HG03139 (cell line): ENCODE data around the gene LCMT1.
"Not testable (repeated sequence)": the region's sequence is repeated elsewhere in the genome, so short reads cannot be mapped to it uniquely, and the experiment has no call there.

Source experiments
- ATAC-seq: cut with Tn5 transposase; IDR thresholded peaks from one replicate; pipeline ENCODE4 v1.9.1; 2021; ENCODE audit not compliant: unreplicated experiment

The LCMT1 gene

DNA sequence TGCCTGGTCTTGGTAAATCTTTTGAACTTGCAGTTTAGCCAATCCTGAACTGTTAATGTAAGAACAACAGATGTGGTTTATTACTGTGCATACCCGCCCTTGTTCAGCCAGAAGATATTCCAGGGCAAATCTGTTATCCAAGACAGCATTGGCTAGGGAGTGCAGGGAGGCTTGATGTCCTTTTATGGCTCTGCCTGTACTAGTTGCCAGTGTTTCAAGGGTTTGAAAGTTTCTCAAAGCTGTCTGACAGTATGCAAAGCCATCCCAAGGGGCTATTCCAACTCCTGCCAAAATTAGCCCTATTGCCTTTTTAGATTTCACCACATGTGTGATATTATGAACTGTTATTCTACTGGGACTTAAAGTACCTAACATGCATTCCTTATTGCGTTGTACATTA, 30.1 kb downstream of the LCMT1 start:
- ATAC-seq = no peak

GRCh38 chr16:25143928-25144327, 32.4 kb downstream of the LCMT1 start:
- no peak for ATAC-seq

DNA sequence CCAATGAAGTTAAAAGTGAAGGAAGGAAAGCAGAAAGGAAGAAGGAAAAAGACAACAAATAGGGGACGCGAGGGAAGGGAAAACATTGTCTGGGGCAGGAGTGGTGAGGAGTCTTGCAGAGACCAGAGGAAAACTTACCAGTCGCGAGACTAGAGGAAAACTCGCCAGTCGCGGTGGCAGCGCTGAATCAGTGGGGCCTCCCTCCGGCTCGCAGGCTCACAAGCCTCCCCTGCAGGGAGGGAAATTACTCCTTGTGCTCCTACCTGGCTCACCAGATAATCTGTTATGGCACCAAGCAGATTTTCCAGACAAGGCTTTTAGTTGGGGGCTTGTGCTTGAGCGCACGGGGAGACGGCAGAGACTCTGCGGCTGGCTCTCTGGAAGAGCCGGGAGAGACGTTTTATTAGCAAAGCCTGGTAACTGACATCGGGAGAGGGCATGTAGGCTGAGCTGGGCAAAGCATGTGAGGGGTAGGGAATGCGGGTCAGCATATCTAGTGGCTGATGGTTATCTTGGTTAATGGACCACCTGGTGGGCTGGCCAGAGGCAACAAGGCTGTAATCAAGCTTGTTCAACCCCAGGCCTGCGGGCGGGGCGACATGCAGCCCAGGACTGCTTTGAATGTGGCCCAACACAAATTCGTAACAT, 37.1 kb downstream of the LCMT1 start:
- no peak for ATAC-seq

GRCh38 chr16:25151996-25152395, 40.5 kb downstream of the LCMT1 start:
- no peak for ATAC-seq

DNA sequence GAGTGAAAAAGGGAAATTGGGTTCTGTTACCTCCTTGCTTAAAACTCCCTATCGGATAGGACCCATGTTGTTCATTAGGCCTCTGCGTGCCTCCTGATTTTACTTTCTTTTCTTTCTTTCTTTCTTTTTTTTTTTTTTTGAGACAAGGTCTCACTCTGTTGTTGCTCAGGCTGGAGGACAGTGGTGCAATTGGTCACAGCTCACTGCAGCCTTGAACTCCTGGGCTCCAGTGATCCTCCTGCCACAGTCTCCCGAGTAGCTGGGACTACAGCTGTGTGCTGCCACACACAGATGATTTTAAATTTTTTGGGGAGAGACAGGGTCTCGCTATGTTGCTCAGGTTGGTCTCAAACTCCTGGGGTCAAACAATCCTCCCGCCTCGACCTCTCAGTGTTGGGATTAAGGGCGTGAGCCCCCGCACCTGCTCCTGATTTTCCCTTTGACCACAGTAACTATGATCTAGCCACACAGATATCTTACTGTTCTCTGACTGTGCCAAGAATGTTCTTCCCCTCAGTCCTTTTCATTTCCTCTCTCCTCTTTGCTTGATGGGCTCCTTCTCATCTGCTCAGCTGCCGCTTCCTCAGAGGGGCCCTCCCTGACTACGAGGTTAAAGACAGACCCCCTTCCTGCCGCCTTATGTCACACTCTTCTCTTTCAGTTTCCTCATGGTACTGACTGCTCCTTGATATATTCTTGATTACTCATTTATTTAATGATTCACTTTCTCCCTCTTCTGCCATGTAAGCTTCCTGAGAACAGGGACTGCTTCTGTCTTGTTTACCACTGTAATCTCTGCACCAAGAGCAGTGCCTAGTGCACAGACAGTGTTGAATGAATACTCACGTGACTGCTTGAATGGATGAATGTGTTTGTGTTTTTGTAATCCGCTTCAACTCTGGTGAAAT, 44.3 kb downstream of the LCMT1 start:
- ATAC-seq = no peak

GRCh38 chr16:25157271-25157875, 45.8 kb downstream of the LCMT1 start:
- no peak for ATAC-seq

DNA sequence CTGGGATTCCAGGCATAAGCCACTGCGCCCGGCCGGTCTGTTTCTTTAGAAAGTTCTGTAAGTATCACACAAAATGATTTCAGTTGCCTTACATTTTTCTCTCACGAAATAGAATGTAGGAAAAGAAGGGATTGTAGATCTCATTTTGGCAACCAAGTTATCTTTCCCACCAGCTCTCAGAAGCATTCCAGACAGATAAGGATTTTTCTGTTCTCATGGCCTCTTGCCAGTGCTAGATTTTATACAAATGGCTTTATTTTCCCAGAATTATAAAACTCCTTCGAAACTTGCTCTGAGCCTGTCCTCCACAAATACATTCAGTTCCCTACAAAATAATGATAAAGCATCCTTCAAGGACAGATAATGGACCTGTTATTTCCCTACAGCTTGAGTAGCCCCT, 46.9 kb downstream of the LCMT1 start:
- no peak for ATAC-seq

DNA sequence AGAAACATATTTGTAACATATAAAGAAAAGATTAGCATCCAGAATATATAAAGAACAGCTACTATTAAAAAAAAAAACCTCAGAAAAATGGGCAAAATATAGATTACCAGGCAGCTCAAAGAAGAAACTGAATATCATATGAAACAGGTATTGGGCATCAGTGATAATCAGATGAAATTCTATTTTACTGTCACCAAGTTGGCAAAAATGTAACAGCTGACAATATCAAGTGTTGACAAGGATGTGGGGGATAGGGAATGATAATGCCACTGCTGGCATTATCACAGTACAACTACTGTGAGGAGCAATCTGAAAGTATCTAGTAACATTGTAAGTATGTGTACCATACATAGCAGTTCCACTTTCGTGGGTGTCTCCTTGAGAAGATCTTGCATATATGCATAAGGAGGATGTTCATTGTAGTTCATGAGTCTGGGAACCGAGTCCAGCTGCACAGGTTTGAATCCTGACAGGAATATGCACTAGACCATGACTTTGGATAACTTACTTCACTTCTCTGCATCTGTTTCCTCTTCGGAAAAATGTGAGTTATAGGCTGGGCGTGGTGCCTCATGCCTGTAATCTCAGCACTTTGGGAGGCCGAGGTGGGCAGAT, 50.3 kb downstream of the LCMT1 start:
- no peak for ATAC-seq

DNA sequence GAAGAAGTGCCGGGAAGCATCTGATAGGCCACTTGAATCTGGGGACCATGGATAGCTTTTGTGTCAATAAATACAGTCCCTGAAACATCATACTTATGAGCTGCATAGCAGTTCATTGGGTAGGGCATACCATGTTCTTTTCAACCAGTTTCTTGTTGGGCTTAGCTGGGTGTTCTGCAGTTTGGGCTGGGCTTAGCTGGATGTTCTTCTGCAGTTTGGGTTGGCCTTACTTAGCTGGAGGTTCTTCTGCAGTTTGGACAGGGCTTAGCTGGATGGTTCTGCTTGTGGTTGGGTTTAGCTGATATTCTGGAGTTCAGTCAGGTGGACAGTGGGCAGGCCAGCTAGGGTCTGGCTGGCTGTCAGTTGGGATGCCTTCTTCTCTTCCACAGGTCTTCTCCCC, 52.1 kb downstream of the LCMT1 start:
- no peak for ATAC-seq

GRCh38 chr16:25165284-25165683, 53.7 kb downstream of the LCMT1 start:
- no peak for ATAC-seq

DNA sequence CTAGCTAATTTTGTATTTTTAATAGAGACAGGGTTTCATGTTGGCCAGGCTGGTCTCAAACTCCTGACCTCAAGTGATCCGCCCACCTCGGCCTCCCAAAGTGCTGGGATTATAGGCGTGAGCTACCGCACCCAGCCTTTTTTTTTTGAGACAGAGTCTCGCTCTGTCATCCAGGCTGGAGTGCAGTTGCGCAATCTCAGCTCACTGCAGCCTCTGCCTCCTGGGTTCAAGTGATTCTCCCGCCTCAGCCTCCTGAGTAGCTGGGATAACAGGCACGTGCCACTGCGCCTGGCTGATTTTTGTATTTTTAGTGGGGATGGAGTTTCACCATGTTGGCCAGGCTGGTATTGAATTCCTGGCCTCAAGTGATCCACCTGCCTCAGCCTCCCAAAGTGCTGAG, 56.4 kb downstream of the LCMT1 start:
- not testable (repeated sequence) for ATAC-seq

DNA sequence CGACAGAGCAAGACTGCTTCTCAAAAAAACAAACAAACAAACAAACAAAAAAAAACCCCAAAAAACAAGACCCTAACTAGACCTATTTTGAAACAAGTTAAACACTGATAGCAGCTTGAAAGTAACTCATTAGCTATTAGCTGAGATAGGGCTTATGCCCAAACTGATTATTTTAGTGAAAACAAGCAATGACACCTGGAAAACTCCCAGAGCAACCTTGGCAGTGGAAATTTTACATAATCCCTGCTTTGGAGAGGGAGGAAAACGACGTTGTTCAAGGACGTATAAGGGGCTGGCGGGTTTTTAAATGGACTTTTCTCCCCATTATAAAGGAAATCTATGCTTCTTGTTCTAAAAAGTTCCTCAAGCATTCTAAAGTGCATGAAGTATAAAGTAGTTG, 59.8 kb downstream of the LCMT1 start:
- no peak for ATAC-seq

DNA sequence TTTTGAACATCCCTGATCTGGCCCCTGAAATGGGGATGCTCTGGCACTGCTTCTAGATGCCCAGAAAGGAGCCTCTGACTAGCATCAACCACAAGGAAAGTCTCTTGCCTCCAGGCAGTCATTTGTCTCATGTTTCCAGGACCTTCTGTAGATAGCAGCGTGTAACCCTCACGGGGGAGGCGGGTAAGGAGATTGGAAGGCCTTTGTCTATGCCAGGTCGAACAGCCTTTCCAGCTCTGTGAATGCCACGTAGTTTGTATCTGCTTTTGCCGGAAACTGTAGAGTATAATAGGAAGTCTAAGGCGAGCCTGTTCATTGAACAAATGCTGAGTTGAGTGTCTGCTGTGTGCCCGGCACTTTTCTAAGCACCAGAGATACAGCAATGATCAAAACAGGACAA, 61.3 kb downstream of the LCMT1 start:
- no peak for ATAC-seq

- no peak for ATAC-seq
These were observed 62.7 kb downstream of the LCMT1 start for GRCh38 chr16:25174285-25174684.

GRCh38 chr16:25176136-25176535, 64.6 kb downstream of the LCMT1 start:
- ATAC-seq = no peak

- no peak for ATAC-seq
These were observed 65.9 kb downstream of the LCMT1 start for GRCh38 chr16:25177512-25177830.

DNA sequence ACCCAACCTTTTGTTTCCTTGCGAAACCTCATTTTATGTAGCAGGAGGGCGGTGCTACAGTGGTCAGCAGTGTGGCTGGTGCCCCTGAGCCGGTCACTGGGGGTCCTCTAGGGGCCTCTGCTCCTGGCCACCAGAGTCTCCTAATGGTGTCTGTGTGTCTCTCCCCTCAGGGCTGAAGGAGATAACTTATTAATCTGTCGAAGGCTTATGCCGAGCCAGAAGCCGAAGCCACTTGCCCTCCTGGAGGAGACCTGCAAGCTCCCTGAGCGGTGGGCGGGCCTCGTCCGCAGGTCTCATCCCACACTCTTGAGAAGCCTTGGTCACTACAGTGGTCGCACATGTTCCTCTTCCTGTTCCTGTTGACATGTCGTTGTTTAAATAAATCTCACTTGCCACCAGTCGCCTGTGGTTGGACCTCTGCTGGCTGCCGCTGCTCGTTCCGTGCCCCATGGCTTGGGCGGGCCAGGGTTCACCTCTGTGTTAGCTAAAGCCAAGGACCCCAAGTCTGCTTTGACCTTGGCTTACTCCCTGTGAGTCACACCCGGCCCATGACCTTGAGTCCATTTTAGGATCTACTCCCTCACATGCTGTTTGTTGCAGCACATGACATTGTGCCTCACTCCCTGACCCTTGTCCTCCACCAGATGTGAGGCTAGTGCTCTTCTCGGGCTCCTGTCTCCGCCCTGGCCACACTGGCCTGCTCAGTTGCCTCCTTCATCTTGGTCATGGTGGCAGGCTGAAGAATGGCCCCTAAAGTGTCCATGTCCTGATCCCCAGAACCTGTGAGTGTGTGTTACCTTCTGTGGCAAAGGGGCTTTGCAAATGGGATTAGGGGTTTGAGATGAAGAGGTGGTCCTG, 66.5 kb downstream of the LCMT1 start:
- no peak for ATAC-seq

GRCh38 chr16:25181236-25181635, 69.7 kb downstream of the LCMT1 start:
- ATAC-seq = not testable (repeated sequence)

- ATAC-seq = no peak
These were observed 73.2 kb downstream of the LCMT1 start for GRCh38 chr16:25184771-25185170.

DNA sequence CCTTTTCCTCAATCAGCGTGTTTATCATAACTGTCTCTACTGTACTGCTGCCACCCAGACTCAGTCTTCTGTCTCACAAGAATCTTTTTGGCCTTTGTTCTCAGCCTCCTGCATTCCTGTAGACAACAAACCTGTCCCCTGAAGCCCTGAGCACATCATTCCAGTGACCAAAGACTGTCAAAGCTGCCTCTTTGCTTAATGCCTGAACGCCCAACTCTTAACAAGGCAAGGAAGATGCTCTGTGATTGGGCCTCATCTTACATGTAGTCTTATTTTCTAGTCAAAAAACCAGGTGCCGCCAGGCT, 75.9 kb downstream of the LCMT1 start:
- no peak for ATAC-seq

DNA sequence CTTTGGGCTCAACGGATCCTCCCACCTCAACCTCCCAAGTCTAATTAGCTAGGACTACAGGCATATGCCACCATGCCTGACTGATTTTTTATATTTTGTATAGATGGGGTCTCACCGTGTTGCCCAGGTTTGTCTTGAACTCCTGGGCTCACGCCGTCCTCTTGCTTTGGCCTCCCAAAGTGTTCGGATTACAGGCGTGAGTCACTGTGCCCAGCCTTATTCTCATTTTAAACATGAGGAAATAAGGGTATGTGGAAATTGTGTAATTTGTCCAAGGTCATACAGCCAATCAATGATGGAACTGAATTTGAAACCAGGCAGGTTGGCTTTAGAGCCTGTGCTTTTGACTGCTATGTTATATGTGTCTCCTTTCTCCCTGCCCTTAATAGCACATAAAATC, 77.8 kb downstream of the LCMT1 start:
- no peak for ATAC-seq
